Measurements from ENCODE around the gene MARF1. TPM values are rescaled to one million over a fixed set of nuclear protein-coding genes. Genes with fewer than 3 reads are reported as not detected.
"Not testable (repeated sequence)": the region's sequence is repeated elsewhere in the genome, so short reads cannot be mapped to it uniquely, and the experiment has no call there.

The MARF1 gene
- total RNA-seq, 1 donor from 2014 or later: 19.8 TPM

DNA sequence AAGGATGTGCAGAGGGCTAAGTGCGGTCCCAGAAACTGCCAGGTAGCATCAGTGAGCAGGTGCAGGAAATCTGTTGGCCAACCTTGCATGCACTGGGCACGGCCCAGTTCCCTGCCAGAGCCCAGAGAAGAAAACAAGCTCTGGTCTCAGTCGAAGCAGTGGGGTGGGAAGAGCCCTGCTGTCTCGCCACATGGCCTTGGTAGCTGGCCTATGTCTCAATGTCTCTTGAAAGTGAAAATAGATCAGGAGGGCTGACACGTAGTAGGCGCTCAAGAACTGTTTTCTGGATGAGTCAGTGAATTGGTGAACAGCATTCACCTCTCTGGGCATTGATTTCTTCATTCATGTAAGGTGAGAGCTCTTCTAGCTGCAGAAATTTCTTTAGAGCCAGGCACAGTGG is 90.4 kb downstream of the MARF1 start:
- DNase-seq (ENCODE audit: low read depth): no peak
- TF ChIP-seq, protein P1, sequence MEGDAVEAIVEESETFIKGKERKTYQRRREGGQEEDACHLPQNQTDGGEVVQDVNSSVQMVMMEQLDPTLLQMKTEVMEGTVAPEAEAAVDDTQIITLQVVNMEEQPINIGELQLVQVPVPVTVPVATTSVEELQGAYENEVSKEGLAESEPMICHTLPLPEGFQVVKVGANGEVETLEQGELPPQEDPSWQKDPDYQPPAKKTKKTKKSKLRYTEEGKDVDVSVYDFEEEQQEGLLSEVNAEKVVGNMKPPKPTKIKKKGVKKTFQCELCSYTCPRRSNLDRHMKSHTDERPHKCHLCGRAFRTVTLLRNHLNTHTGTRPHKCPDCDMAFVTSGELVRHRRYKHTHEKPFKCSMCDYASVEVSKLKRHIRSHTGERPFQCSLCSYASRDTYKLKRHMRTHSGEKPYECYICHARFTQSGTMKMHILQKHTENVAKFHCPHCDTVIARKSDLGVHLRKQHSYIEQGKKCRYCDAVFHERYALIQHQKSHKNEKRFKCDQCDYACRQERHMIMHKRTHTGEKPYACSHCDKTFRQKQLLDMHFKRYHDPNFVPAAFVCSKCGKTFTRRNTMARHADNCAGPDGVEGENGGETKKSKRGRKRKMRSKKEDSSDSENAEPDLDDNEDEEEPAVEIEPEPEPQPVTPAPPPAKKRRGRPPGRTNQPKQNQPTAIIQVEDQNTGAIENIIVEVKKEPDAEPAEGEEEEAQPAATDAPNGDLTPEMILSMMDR (IDR thresholded peaks at IDR 0.05; ENCODE audit: insufficient read depth, low read length, poor library complexity, severe bottlenecking): no peak
- no peak overlapping the region for H3K4me3 ChIP-seq (ENCODE audit: low read depth, low read length)
- H3K36me3 ChIP-seq (ENCODE audit: control insufficient read depth, insufficient read depth, low read length): peaks cover 2% of the 10 kb centered on the region
- no peaks in the 10 kb centered on the region for H3K27me3 ChIP-seq (ENCODE audit: control insufficient read depth, insufficient read depth, low read length)

DNA sequence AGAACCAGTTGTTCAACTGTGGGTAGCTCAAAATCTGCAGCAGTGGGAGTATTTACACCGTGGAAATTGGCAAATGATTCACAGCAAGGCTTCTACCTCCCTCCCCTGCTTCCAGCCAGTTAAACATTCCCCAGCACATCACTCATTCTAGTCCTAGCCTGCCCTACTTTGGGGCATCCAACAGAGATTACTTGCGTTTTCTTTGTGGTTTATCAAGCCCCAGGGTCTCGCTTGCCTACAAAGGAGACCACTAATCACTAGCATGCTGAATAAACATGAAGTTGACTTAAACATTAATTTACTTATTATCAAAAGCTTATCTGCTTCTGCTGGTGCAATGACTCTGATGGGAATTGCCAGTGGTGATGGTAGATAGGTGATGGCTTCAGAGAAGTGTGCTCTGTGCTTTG is 94.5 kb downstream of the MARF1 start:
- Histone ChIP-seq H3K4me3 (ENCODE audit: low read depth, low read length) (no peak overlapping the region), H3K27me3 (ENCODE audit: control insufficient read depth, insufficient read depth, low read length) (no peaks in the 10 kb centered on the region), H3K36me3 (ENCODE audit: control insufficient read depth, insufficient read depth, low read length) (peaks cover 2% of the 10 kb centered on the region)
- TF ChIP-seq, protein P1 (IDR thresholded peaks at IDR 0.05; ENCODE audit: insufficient read depth, low read length, poor library complexity, severe bottlenecking): no peak
- DNase-seq (ENCODE audit: low read depth): no peak

- TF ChIP-seq, protein P1 (IDR thresholded peaks at IDR 0.05; ENCODE audit: insufficient read depth, low read length, poor library complexity, severe bottlenecking): no peak
- Histone ChIP-seq H3K4me3 (ENCODE audit: low read depth, low read length) (no peak overlapping the region), H3K36me3 (ENCODE audit: control insufficient read depth, insufficient read depth, low read length) (peaks cover 2% of the 10 kb centered on the region), H3K27me3 (ENCODE audit: control insufficient read depth, insufficient read depth, low read length) (no peaks in the 10 kb centered on the region)
- no peak for DNase-seq (ENCODE audit: low read depth)
Observed at GRCh38 chr16:15547768-15548096, 95.2 kb downstream of the MARF1 start.

DNA sequence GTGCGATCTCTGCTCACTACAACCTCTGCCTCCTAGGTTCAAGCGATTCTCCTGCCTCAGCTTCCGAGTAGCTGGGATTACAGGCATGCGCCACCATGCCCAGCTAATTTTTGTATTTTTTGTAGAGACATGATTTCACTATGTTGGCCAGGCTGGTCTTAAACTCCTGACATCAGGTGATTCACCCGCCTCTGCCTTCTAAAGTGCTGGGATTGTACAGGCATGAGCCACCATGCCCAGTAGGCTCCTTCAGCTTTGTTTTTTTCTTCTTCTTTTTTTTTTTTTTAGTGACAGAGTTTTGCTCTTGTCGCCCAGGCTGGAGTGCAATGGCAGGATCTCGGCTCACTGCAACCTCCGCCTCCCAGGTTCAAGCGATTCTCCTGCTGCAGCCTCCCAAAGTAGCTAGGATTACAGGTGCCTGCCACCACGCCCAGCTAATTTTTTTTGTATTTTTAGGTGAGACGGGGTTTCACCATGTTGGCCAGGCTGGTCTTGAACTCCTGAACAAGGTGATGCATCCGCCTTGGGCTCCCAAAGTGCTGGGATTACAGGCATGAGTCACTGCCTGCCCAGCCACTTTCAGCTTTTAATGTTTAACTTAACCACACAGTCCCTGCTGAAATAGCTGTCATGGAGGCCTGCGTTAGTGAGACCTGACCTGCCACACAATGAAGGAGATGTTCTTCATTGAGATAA is 95.7 kb downstream of the MARF1 start:
- not testable (repeated sequence) for H3K27me3 ChIP-seq (ENCODE audit: control insufficient read depth, insufficient read depth, low read length); DNase-seq (ENCODE audit: low read depth); H3K36me3 ChIP-seq (ENCODE audit: control insufficient read depth, insufficient read depth, low read length); H3K4me3 ChIP-seq (ENCODE audit: low read depth, low read length)

- TF ChIP-seq, protein P1 (IDR thresholded peaks at IDR 0.05; ENCODE audit: insufficient read depth, low read length, poor library complexity, severe bottlenecking): no peak
- Histone ChIP-seq H3K4me3 (ENCODE audit: low read depth, low read length) (no peak overlapping the region), H3K27me3 (ENCODE audit: control insufficient read depth, insufficient read depth, low read length) (no peaks in the 10 kb centered on the region), H3K36me3 (ENCODE audit: control insufficient read depth, insufficient read depth, low read length) (peaks cover 2% of the 10 kb centered on the region)
- no peak for DNase-seq (ENCODE audit: low read depth)
Observed at GRCh38 chr16:15545544-15545943, 97.4 kb downstream of the MARF1 start.

DNA sequence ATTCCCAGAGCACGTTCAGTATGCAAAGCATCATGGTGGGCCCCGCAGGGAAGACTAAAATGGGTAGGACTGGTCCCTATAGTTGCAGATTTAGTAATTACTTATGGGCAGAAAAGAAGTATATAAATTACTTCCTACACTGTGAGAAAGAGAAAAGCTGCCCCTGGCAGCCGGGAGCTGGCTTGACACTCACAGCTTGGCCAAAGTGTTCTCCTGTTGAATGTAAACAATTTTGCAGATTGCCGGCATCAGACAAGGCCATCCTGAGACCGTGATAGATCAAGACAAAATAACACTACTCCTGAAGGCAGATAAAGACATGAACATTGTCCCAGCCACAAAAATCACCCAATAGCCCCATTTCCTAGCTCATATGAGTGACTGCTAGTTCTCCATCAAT is 98.5 kb downstream of the MARF1 start:
- Histone ChIP-seq H3K36me3 (ENCODE audit: control insufficient read depth, insufficient read depth, low read length) (peaks cover 2% of the 10 kb centered on the region), H3K4me3 (ENCODE audit: low read depth, low read length) (no peak overlapping the region), H3K27me3 (ENCODE audit: control insufficient read depth, insufficient read depth, low read length) (no peaks in the 10 kb centered on the region)
- TF ChIP-seq, protein P1 (IDR thresholded peaks at IDR 0.05; ENCODE audit: insufficient read depth, low read length, poor library complexity, severe bottlenecking): no peak
- no peak for DNase-seq (ENCODE audit: low read depth)

Other genes with a start within 250 kb of the MARF1 start
- gene MPV17L, start 247.4 kb downstream of the MARF1 start, total RNA-seq: 7.7 and 9.6 TPM in 2 replicates
- 23.5 and 29.3 TPM in 2 replicates for gene BMERB1, start 208.6 kb downstream of the MARF1 start, total RNA-seq
- gene NDE1, start 7.1 kb upstream of the MARF1 start, total RNA-seq: 28.2 and 31.4 TPM in 2 replicates
- 0.04 and 0.07 TPM in 2 replicates for gene MYH11, start 213.9 kb upstream of the MARF1 start, total RNA-seq
- 36.3 and 36.9 TPM in 2 replicates for gene CEP20, start 245.4 kb upstream of the MARF1 start, total RNA-seq